Right lobe of liver (tissue), 4 donors: ENCODE measurements around the gene CPPED1.
"Not testable (repeated sequence)": the region's sequence is repeated elsewhere in the genome, so short reads cannot be mapped to it uniquely, and the experiment has no call there.

Experiments
- CTCF ChIP-seq, 4 donors: fragments of 200-600 bp in 3 of 4; fragments of 450-650 bp in 1 of 4; IDR thresholded peaks; one replicate each; pipeline versions ENCODE4 v1.5.1 to v1.8.0; 2016 to 2022; ENCODE audit warnings: antibody characterized with exemption in 4 of 4, mild to moderate bottlenecking in 2 of 4
- POLR2A ChIP-seq: fragments of 450-650 bp; IDR thresholded peaks from one replicate; pipeline ENCODE4 v1.6.1; 2017; ENCODE audit warnings: antibody characterized with exemption, mild to moderate bottlenecking
- donor health status: DM: no; HTN: no; CAD: no.
- donor health status: DM: no; HTN: no; CAD: no.
- donor health status: DM: no; HTN: yes; CAD: no.

DNA sequence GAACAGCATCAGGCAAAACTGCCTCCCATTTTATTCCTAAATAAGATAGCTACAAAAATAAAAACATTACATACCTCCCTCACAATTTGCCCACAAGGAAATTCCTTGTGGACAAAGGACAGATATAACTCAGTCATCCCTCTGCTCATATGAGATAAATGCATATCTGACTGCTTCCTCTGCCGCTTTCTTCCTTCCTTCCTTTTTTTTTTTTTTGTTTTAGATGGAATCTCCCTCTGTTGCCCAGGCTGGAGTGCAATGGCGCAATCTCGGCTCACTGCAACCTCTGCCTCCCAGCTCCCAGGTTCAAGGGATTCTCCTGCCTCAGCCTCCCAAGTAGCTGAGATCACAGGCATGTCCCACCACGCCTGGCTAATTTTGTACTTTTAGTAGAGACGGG lies 9.6 kb upstream of the CPPED1 start:
- not testable (repeated sequence) for TF ChIP-seq CTCF (IDR thresholded peaks at IDR 0.05); POLR2A
